OCI-LY1 (cell line): ENCODE results near the gene SLCO3A1.

ENCODE experiments used
- H2AFZ ChIP-seq: fragments of 200-600 bp; sonication (generic), shearing (Covaris generic); 2 replicates; pipeline ENCODE4 v1.6.0; 2014; ENCODE audit warnings: antibody characterized with exemption, mild to moderate bottlenecking, low read length
- H3F3A ChIP-seq: fragments of 200-600 bp; sonication (generic), shearing (Covaris generic); 2 replicates; pipeline ENCODE4 v1.6.0; 2014; ENCODE audit warnings: mild to moderate bottlenecking, antibody characterized with exemption, low read length, moderate library complexity; ENCODE audit not compliant: insufficient read depth
- H3K27ac ChIP-seq: fragments of 200-600 bp; sonication (generic); 2 replicates; pipeline ENCODE4 v1.5.1; 2014; ENCODE audit warnings: low read length, mixed run types, mild to moderate bottlenecking, low read depth; ENCODE audit not compliant: poor library complexity, severe bottlenecking
- H3K27me3 ChIP-seq: fragments of 200-600 bp; sonication (generic); 2 replicates; pipeline ENCODE4 v1.6.0; 2014; ENCODE audit warnings: antibody characterized with exemption, mild to moderate bottlenecking, low read length, moderate library complexity; ENCODE audit not compliant: insufficient read depth
- H3K36me3 ChIP-seq: fragments of 200-600 bp; sonication (generic); 2 replicates; pipeline ENCODE4 v1.6.1; 2014; ENCODE audit warnings: mild to moderate bottlenecking, antibody characterized with exemption, low read length, moderate library complexity, mixed read lengths; ENCODE audit not compliant: insufficient read depth
- H3K4me1 ChIP-seq: fragments of 200-600 bp; sonication (generic); 2 replicates; pipeline ENCODE4 v1.5.1; 2014; ENCODE audit warnings: mild to moderate bottlenecking, low read length, moderate library complexity; ENCODE audit not compliant: insufficient read depth, severe bottlenecking
- H3K4me2 ChIP-seq: fragments of 200-600 bp; sonication (generic), shearing (Covaris generic); 2 replicates; pipeline ENCODE4 v1.6.1; 2014; ENCODE audit warnings: low read length
- H3K4me3 ChIP-seq: fragments of 200-600 bp; sonication (generic); 2 replicates; pipeline ENCODE4 v1.5.1; 2014; ENCODE audit warnings: low read length, low read depth, mild to moderate bottlenecking, mixed read lengths; ENCODE audit not compliant: poor library complexity, severe bottlenecking
- H3K79me2 ChIP-seq: fragments of 200-600 bp; shearing (Covaris generic); 2 replicates; pipeline ENCODE4 v1.6.1; 2016; ENCODE audit warnings: mixed run types, low read length, mixed read lengths; ENCODE audit not compliant: insufficient read depth
- H3K9ac ChIP-seq: fragments of 200-600 bp; sonication (generic), shearing (Covaris generic); 2 replicates; pipeline ENCODE4 v1.6.1; 2014; ENCODE audit warnings: mild to moderate bottlenecking, low read length, mixed read lengths
- H3K9me2 ChIP-seq: fragments of 200-600 bp; sonication (generic), shearing (Covaris generic); 2 replicates; pipeline ENCODE4 v1.6.1; 2014; ENCODE audit warnings: low read depth, mild to moderate bottlenecking, low read length, mixed read lengths
- H3K9me3 ChIP-seq: fragments of 200-600 bp; shearing (Covaris generic); 2 replicates; pipeline ENCODE4 v1.6.1; 2014; ENCODE audit warnings: low read length, mixed read lengths
- H4K20me1 ChIP-seq: fragments of 200-600 bp; sonication (generic), shearing (Covaris generic); 2 replicates; pipeline ENCODE4 v1.6.0; 2016; ENCODE audit warnings: mild to moderate bottlenecking, low read length; ENCODE audit not compliant: insufficient read depth
- CTCF ChIP-seq: fragments of 200-600 bp; sonication (generic), shearing (Covaris generic); IDR thresholded peaks from 2 replicates; pipeline ENCODE4 v1.5.1; 2017; ENCODE audit warnings: mild to moderate bottlenecking, antibody characterized with exemption, low read length, moderate library complexity, mixed read lengths
- EZH2 ChIP-seq: fragments of 200-600 bp; sonication (generic), shearing (Covaris generic); IDR thresholded peaks from 2 replicates; pipeline ENCODE4 v1.8.0; 2017; ENCODE audit warnings: borderline replicate concordance, mixed run types, mild to moderate bottlenecking, antibody characterized with exemption, low read length, moderate library complexity, mixed read lengths

The SLCO3A1 gene

GRCh38 chr15:92043283-92043682, 189.8 kb downstream of the SLCO3A1 start:
- no peaks in the 10 kb centered on the region for H3F3A ChIP-seq
- no peaks in the 10 kb centered on the region for H3K9me3 ChIP-seq
- H3K4me1 ChIP-seq: no peaks in the 10 kb centered on the region
- H3K4me3 ChIP-seq: no peak overlapping the region
- no peaks in the 10 kb centered on the region for H3K27me3 ChIP-seq
- no peaks in the 10 kb centered on the region for H3K79me2 ChIP-seq
- no peak overlapping the region for H3K27ac ChIP-seq
- no peaks in the 10 kb centered on the region for H3K36me3 ChIP-seq
- TF ChIP-seq EZH2: no peak
- no peak for TF ChIP-seq CTCF
- H4K20me1 ChIP-seq: no peaks in the 10 kb centered on the region
- H3K4me2 ChIP-seq: no peak overlapping the region
- H2AFZ ChIP-seq: no peak overlapping the region
- no peak overlapping the region for H3K9ac ChIP-seq
- H3K9me2 ChIP-seq: no peaks in the 10 kb centered on the region

- Histone ChIP-seq H3F3A (no peaks in the 10 kb centered on the region), H3K27me3 (no peaks in the 10 kb centered on the region), H4K20me1 (no peaks in the 10 kb centered on the region), H3K36me3 (no peaks in the 10 kb centered on the region), H3K9ac (no peak overlapping the region), H3K4me3 (no peak overlapping the region), H3K9me3 (no peaks in the 10 kb centered on the region), H3K9me2 (no peaks in the 10 kb centered on the region), H3K79me2 (no peaks in the 10 kb centered on the region), H3K27ac (no peak overlapping the region), H2AFZ (no peak overlapping the region), H3K4me2 (no peak overlapping the region), H3K4me1 (no peaks in the 10 kb centered on the region)
- TF ChIP-seq EZH2 (no peak), CTCF (no peak)
These were observed 190.8 kb downstream of the SLCO3A1 start for GRCh38 chr15:92044203-92044909.

GRCh38 chr15:92047900-92048299, 194.4 kb downstream of the SLCO3A1 start:
- H2AFZ ChIP-seq: no peak overlapping the region
- TF ChIP-seq CTCF: no peak
- TF ChIP-seq EZH2: no peak
- H3K4me2 ChIP-seq: no peak overlapping the region
- H3K36me3 ChIP-seq: no peaks in the 10 kb centered on the region
- H3K27me3 ChIP-seq: no peaks in the 10 kb centered on the region
- H3K4me1 ChIP-seq: no peaks in the 10 kb centered on the region
- H3K9ac ChIP-seq: no peak overlapping the region
- no peaks in the 10 kb centered on the region for H4K20me1 ChIP-seq
- H3K4me3 ChIP-seq: no peak overlapping the region
- H3K27ac ChIP-seq: no peak overlapping the region
- H3K9me3 ChIP-seq: no peaks in the 10 kb centered on the region
- H3K79me2 ChIP-seq: no peaks in the 10 kb centered on the region
- no peaks in the 10 kb centered on the region for H3F3A ChIP-seq
- H3K9me2 ChIP-seq: no peaks in the 10 kb centered on the region
